ENCODE data around the gene EFL1.
A peak's percentile ranks its signal among the peaks of the same experiment; 100 is the strongest.

The EFL1 gene

GRCh38 chr15:82129761-82130160, 132.8 kb downstream of the EFL1 start:
- H3K4me1 ChIP-seq (ENCODE audit: insufficient read depth, poor library complexity, severe bottlenecking), result peaks cover 33% of the 10 kb centered on the region
- TF ChIP-seq, protein P1, sequence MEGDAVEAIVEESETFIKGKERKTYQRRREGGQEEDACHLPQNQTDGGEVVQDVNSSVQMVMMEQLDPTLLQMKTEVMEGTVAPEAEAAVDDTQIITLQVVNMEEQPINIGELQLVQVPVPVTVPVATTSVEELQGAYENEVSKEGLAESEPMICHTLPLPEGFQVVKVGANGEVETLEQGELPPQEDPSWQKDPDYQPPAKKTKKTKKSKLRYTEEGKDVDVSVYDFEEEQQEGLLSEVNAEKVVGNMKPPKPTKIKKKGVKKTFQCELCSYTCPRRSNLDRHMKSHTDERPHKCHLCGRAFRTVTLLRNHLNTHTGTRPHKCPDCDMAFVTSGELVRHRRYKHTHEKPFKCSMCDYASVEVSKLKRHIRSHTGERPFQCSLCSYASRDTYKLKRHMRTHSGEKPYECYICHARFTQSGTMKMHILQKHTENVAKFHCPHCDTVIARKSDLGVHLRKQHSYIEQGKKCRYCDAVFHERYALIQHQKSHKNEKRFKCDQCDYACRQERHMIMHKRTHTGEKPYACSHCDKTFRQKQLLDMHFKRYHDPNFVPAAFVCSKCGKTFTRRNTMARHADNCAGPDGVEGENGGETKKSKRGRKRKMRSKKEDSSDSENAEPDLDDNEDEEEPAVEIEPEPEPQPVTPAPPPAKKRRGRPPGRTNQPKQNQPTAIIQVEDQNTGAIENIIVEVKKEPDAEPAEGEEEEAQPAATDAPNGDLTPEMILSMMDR (IDR thresholded peaks at IDR 0.05; ENCODE audit: poor library complexity, severe bottlenecking), result no peak
- DNase-seq (ENCODE audit: low spot score), result no peak

GRCh38 chr15:82129149-82129692, 133.3 kb downstream of the EFL1 start:
- peaks cover 24% of the 10 kb centered on the region for H3K36me3 ChIP-seq (ENCODE audit: low read depth)
- no peak overlapping the region for H3K4me3 ChIP-seq (ENCODE audit: severe bottlenecking)
- DNase-seq (ENCODE audit: low spot score) (no peak), ATAC-seq (ENCODE audit: low read depth) (no peak)
- no peaks in the 10 kb centered on the region for H3K27me3 ChIP-seq (ENCODE audit: insufficient read depth, poor library complexity, severe bottlenecking)
- TF ChIP-seq, protein P1 (IDR thresholded peaks at IDR 0.05; ENCODE audit: poor library complexity, severe bottlenecking), result no peak
- H3K27ac ChIP-seq (ENCODE audit: poor library complexity, severe bottlenecking), result peak overlapping the region; percentile 26
- peaks cover 33% of the 10 kb centered on the region for H3K4me1 ChIP-seq (ENCODE audit: insufficient read depth, poor library complexity, severe bottlenecking)
- no peaks in the 10 kb centered on the region for H3K9me3 ChIP-seq (ENCODE audit: severe bottlenecking)

More at GRCh38 chr15:82129761-82130160, 132.8 kb downstream of the EFL1 start:
- no peak overlapping the region for H3K4me3 ChIP-seq (ENCODE audit: severe bottlenecking)
- H3K36me3 ChIP-seq (ENCODE audit: low read depth), result peaks cover 24% of the 10 kb centered on the region
- no peaks in the 10 kb centered on the region for H3K27me3 ChIP-seq (ENCODE audit: insufficient read depth, poor library complexity, severe bottlenecking)
- H3K27ac ChIP-seq (ENCODE audit: poor library complexity, severe bottlenecking), result peak overlapping the region; percentile 26
- peak; percentile 65 for ATAC-seq (ENCODE audit: low read depth)
- no peaks in the 10 kb centered on the region for H3K9me3 ChIP-seq (ENCODE audit: severe bottlenecking)

DNA sequence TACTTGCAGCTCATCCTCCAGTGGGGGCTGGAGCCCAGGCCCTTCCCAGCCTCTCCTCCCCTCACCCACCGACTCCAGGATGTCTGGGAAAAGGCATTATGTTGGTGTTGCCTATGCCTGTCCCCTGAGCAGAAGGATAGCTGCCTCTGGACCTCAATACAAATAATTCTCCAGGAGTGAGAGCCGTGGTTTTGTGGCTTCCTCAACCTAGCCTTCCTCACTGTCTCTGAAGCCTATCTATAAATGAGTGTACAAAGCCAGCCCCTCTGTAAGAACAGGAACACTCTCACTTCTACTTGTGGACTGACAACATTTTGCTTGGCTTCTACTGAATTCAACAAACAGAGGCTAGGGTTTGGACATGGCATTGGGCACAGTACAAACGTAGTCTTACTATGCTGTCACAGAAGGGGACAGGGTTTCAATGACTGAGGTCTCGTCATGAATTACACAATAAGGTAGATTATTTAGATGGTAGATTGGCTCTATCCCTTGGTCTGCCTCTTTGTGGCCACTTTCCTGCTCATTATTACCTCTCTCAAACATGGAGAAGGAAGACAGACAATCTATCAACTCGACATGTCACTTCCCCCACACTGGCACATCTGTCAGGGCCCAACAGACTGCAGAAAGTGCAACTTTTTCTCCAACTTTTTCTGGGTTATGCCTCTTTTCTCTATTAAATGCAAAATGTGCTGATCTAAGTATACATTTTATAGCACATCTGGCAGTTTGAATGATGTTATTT, 134.0 kb downstream of the EFL1 start:
- ATAC-seq (ENCODE audit: low read depth), result no peak
- TF ChIP-seq, protein P1 (IDR thresholded peaks at IDR 0.05; ENCODE audit: poor library complexity, severe bottlenecking), result no peak
- Histone ChIP-seq H3K27me3 (ENCODE audit: insufficient read depth, poor library complexity, severe bottlenecking) (no peaks in the 10 kb centered on the region), H3K4me1 (ENCODE audit: insufficient read depth, poor library complexity, severe bottlenecking) (peaks cover 33% of the 10 kb centered on the region), H3K27ac (ENCODE audit: poor library complexity, severe bottlenecking) (no peak overlapping the region), H3K4me3 (ENCODE audit: severe bottlenecking) (no peak overlapping the region), H3K9me3 (ENCODE audit: severe bottlenecking) (no peaks in the 10 kb centered on the region), H3K36me3 (ENCODE audit: low read depth) (peaks cover 27% of the 10 kb centered on the region)
- DNase-seq (ENCODE audit: low spot score), result no peak

DNA sequence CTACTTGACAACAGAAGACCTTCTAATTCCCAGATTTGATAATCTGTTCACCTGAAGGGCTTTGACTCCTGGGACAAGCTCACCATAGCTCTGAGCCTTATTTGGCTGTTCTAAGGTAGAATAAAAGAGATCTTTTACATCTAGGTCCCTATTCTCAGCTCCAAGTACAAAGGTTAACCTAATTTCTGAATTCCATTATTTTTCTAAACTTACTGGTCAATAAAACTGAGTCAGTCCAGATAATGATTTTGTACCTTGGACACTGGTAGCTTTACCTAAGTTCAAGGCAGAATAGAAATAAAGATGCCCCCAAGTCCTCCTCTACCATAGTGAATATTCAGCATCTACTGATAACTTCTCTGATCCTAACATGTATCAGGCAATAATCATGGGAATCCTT, 135.0 kb downstream of the EFL1 start:
- H3K9me3 ChIP-seq (ENCODE audit: severe bottlenecking), result no peaks in the 10 kb centered on the region
- H3K27ac ChIP-seq (ENCODE audit: poor library complexity, severe bottlenecking), result no peak overlapping the region
- H3K27me3 ChIP-seq (ENCODE audit: insufficient read depth, poor library complexity, severe bottlenecking), result no peaks in the 10 kb centered on the region
- no peak for DNase-seq (ENCODE audit: low spot score)
- no peak for ATAC-seq (ENCODE audit: low read depth)
- peaks cover 28% of the 10 kb centered on the region for H3K36me3 ChIP-seq (ENCODE audit: low read depth)
- TF ChIP-seq, protein P1 (IDR thresholded peaks at IDR 0.05; ENCODE audit: poor library complexity, severe bottlenecking), result no peak
- H3K4me1 ChIP-seq (ENCODE audit: insufficient read depth, poor library complexity, severe bottlenecking), result peaks cover 35% of the 10 kb centered on the region
- H3K4me3 ChIP-seq (ENCODE audit: severe bottlenecking), result no peak overlapping the region

GRCh38 chr15:82126346-82126745, 136.2 kb downstream of the EFL1 start:
- no peaks in the 10 kb centered on the region for H3K9me3 ChIP-seq (ENCODE audit: severe bottlenecking)
- no peak overlapping the region for H3K27ac ChIP-seq (ENCODE audit: poor library complexity, severe bottlenecking)
- TF ChIP-seq, protein P1 (IDR thresholded peaks at IDR 0.05; ENCODE audit: poor library complexity, severe bottlenecking), result no peak
- no peak overlapping the region for H3K4me3 ChIP-seq (ENCODE audit: severe bottlenecking)
- ATAC-seq (ENCODE audit: low read depth) (no peak), DNase-seq (ENCODE audit: low spot score) (no peak)
- peaks cover 33% of the 10 kb centered on the region for H3K4me1 ChIP-seq (ENCODE audit: insufficient read depth, poor library complexity, severe bottlenecking)
- H3K27me3 ChIP-seq (ENCODE audit: insufficient read depth, poor library complexity, severe bottlenecking), result no peaks in the 10 kb centered on the region
- H3K36me3 ChIP-seq (ENCODE audit: low read depth), result peaks cover 27% of the 10 kb centered on the region
